LHCN-M2 (cell line): Measurements from ENCODE around the gene ZNF219. TPM values are rescaled to one million over a fixed set of nuclear protein-coding genes. Genes with fewer than 3 reads are reported as not detected.
A peak's percentile ranks its signal among the peaks of the same experiment; 100 is the strongest.
"Not testable (repeated sequence)": the region's sequence is repeated elsewhere in the genome, so short reads cannot be mapped to it uniquely, and the experiment has no call there.

Experiments
- DNase-seq: peaks from one replicate; pipeline ENCODE4 v3.0.0-alpha.2; 2012; ENCODE audit warnings: low read depth
- total RNA-seq: library from RNA; depleted of rRNA; stranded (reverse); fragments of >200 nt; gene quantifications from 2 replicates; pipeline ENCODE4 v1.2.3, GENCODE V29; 2014; rRNA removed

ZNF219 gene
- total RNA-seq, 1 experiment from 2014 or later = 18.3 TPM

DNA sequence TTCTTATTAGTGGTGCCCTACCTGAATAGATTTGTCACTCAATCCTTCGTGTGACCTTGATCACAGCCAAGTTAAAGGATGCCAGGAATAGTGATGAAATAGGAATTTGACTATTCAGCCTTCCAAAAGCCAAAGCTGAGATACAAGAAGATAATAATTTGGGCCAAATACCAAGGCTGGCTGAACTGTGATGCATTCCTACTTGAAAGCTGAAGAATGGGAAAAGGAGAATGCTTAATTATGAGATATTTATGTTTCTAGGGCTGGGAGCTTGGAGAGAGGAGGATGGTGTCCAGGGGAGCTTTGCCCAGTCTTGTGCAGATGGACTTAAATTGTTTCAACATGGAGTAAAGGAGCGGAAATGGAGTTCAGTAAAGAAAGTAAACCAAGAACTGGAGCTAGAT is 51.1 kb downstream of the ZNF219 start:
- no peak for DNase-seq

DNA sequence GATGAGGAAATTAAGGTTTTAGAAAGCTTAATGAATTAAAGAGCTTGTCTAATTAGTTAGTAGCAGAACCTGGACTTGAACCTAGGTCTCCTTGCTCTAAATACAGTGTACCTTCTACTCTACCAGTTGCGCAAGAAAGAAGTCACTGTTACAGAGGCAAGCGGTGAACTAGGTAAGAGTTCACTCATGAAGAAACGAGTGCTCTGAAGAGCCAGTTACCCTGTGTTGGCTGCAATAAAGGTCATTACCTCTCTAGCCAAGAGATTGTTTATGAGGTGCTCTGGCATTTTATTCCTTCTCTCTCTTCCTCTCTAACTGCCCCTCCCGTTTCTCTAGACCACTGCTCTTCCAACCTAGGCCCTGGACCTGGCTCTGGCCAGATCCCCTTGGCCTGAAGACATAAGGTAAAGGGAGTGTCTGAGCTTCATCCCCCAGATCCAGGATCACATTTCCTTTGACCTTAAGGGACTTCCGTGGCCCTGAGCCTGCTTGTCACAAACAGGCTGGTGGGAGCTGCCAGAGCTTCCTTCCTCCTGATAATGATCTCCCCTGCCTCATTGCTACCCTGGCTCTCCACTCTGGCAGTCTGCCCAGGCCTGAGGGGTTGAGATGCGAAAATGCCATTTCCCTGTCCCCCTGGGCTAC is 54.4 kb downstream of the ZNF219 start:
- no peak for DNase-seq

DNA sequence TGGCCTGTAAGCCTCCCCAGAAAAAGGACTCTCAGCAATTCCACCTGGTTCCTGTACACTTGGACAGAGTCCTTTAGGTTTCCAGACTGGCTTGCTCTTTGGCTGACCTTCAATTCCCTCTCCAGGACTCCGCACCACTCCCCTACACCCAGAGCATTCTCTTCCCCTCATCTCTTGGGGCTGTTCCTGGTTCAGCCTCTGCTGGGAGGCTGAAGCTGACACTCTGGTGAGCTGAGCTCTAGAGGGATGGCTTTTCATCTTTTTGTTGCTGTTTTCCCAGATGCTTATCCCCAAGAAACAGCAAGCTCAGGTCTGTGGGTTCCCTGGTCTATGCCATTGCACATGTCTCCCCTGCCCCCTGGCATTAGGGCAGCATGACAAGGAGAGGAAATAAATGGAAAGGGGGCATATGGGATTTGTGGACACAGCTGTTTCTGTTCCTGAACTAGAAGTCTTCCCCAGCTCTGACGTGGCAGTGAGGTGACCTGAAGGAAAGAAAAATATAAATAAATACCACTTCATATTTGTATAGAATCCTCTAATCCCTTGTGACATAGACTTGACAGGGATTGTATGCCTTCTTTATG is 55.0 kb downstream of the ZNF219 start:
- DNase-seq = peak; percentile 61

DNA sequence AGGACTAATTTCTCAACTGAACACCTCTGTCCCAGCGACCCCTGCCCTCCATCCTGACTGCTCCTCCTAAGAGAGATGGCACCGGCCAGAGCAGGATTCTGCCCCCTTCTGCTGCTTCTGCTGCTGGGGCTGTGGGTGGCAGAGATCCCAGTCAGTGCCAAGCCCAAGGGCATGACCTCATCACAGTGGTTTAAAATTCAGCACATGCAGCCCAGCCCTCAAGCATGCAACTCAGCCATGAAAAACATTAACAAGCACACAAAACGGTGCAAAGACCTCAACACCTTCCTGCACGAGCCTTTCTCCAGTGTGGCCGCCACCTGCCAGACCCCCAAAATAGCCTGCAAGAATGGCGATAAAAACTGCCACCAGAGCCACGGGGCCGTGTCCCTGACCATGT is 55.5 kb downstream of the ZNF219 start:
- peak; percentile 60 for DNase-seq

DNA sequence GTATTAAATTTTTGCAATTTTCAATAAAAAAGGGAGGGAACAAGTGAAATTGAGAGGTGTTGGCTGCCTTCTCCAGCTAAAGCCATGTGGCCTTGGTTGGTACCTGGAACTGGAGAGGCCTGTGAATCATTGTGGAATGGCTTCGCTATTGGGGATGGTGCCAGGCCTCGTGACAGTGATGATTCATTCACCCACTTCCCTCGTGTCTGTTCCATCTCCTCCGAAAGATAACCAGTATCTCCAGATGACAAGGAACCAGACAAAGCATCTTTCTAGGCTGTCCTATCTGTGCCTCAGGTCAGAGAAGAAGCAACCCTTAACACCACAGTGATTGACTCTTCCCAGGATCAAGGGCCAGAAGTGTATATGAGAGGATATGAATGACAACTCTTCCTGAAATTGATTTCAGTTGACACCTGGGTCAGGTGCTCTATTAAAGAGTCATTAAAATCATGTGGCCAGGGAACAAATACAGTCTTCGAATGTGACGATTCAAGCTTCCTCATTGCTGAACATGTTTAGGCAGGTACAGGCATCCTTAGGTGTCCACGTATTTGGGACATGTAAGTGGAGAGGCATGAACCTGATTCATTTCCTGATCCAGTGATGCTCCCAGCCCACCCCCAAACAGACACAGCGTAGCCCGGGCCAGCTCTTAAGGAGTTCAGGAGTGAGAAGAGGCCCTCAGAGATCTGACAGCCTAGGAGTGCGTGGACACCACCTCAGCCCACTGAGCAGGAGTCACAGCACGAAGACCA is 56.6 kb downstream of the ZNF219 start, which contains the start of gene RNASE7:
Gene RNASE7 (plus strand): TSS at position 687 of the 758 bp plus-strand sequence. CDS start 631 bp downstream, outside the sequence.
- peak; percentile 74 for DNase-seq

DNA sequence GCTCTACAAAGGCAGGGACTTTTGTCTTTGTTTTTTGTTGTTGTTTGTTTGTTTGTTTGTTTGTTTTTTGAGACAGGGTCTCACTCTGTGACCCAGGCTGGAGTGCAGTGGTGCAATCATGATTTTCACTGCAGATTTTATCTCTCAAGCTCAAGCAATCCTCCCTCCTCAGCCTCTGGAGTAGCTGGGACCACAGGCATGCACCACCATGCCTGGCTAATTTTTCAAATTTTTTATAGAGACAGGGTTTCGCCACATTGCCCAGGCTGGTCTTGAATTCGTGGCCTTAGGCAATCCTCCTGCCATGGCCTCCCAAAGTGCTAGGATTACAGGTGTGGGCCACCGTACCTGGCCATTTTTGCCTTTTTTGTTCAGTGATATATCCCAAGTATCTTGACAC is 57.5 kb downstream of the ZNF219 start:
- DNase-seq = not testable (repeated sequence)

DNA sequence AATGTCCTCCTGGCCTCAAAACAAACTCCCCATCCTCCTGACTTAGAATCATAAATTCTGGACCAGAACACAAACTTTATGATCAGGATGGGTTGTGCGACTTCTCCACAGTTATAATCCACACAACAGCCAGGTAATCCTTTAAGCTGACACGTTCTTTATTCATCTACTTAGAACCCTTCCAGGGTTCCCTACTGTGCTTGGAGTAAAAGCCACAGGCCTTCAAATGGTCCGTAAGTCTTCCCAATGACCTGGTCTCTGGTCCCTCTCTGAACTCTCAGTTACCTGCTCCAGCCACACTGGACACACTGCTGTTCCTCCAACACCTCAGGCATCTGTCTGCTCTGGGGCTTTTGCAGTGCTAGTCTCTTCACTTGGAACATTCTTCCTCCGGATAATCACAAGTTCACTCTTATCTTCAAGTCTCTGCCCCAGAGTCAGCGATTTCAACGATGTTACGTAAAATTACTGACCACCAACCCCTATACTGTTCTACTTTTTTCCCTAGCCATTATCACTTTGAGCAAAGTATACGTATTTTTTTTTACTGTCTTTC is 58.0 kb downstream of the ZNF219 start:
- DNase-seq = no peak

Other genes starting within 250 kb of the ZNF219 start
- gene RNASE3, start 207.3 kb downstream of the ZNF219 start, total RNA-seq = not detected in 2 replicates
- not detected in 2 replicates for gene RNASE2, start 143.2 kb downstream of the ZNF219 start, total RNA-seq
- gene METTL17, start 108.7 kb downstream of the ZNF219 start, total RNA-seq = 85.4 and 90.3 TPM in 2 replicates
- not detected in 2 replicates for gene SLC39A2, start 99.4 kb downstream of the ZNF219 start, total RNA-seq
- 0.86 TPM in 1 of 2 replicates, not detected in the other for gene NDRG2, start 73.6 kb downstream of the ZNF219 start, total RNA-seq
- gene TPPP2, start 68.4 kb downstream of the ZNF219 start, total RNA-seq = not detected in 2 replicates
- not detected in 2 replicates for gene RNASE13, start 63.8 kb downstream of the ZNF219 start, total RNA-seq
- gene RNASE7, start 56.3 kb downstream of the ZNF219 start, total RNA-seq = not detected in 2 replicates
- not detected in 2 replicates for gene RNASE8, start 40.8 kb downstream of the ZNF219 start, total RNA-seq
- 42.0 and 43.9 TPM in 2 replicates for gene ARHGEF40, start 28.4 kb downstream of the ZNF219 start, total RNA-seq
- 0.13 TPM in 1 of 2 replicates, not detected in the other for gene TMEM253, start 2.4 kb upstream of the ZNF219 start, total RNA-seq
- gene OR5AU1, start 57.4 kb upstream of the ZNF219 start, total RNA-seq = not detected in 2 replicates
- 877 and 1,010 TPM in 2 replicates for gene HNRNPC, start 170.8 kb upstream of the ZNF219 start, total RNA-seq
- gene RPGRIP1, start 181.4 kb upstream of the ZNF219 start, total RNA-seq = not detected in 2 replicates